Common myeloid progenitor, CD34-positive (primary cell): ENCODE results near the gene ZNF641.

Experiments
- CTCF ChIA-PET: fragments of 350-600 bp; sonication (Branson Sonifier 250); formaldehyde crosslinking; loops from one replicate; lab custom pipeline; 2021; ENCODE audit warnings: antibody characterized with exemption; lab: Charles Lee
- POLR2A ChIA-PET: fragments of 350-600 bp; sonication (Branson Sonifier 250); formaldehyde crosslinking; loops from one replicate; lab custom pipeline; 2021; ENCODE audit warnings: antibody characterized with exemption; lab: Charles Lee
- DNase-seq, 3 donors: peaks; one replicate each; pipeline versions ENCODE4 v3.0.0 to v3.0.0-alpha.2; 2013
- H3K27ac ChIP-seq, 2 experiments: 1 replicate in 1 of 2; 2 replicates in 1 of 2; pipeline ENCODE4 v1.7.0; 2013; ENCODE audit warnings: inconsistent platforms in 2 of 2, low read length in 2 of 2, mild to moderate bottlenecking in 2 of 2, low read depth in 1 of 2, moderate library complexity in 1 of 2; ENCODE audit not compliant: severe bottlenecking in 2 of 2, insufficient read depth in 1 of 2, poor library complexity in 1 of 2
- H3K27me3 ChIP-seq, 5 experiments: replicated peaks in 2 of 5; 1 replicate in 3 of 5; 2 replicates in 2 of 5; pipeline versions ENCODE4 v1.6.1 to v1.7.0; 2013; ENCODE audit warnings: low read length in 4 of 5, mild to moderate bottlenecking in 2 of 5, moderate library complexity in 2 of 5, inconsistent platforms in 1 of 5; ENCODE audit not compliant: insufficient read depth in 5 of 5, control insufficient read depth in 4 of 5
- H3K36me3 ChIP-seq, 4 experiments: 1 replicate in 2 of 4; 2 replicates in 2 of 4; pipeline versions ENCODE4 v1.6.1 to v1.7.0; 2013; ENCODE audit warnings: low read length in 3 of 4, control low read depth in 1 of 4, mild to moderate bottlenecking in 1 of 4; ENCODE audit not compliant: control insufficient read depth in 4 of 4, insufficient read depth in 4 of 4
- H3K4me1 ChIP-seq, 4 experiments: 1 replicate in 3 of 4; 2 replicates in 1 of 4; pipeline versions ENCODE4 v1.6.1 to v1.7.1; 2013; ENCODE audit warnings: low read length in 3 of 4, mild to moderate bottlenecking in 3 of 4, control low read depth in 1 of 4, inconsistent platforms in 1 of 4, moderate library complexity in 1 of 4; ENCODE audit not compliant: control insufficient read depth in 4 of 4, insufficient read depth in 4 of 4; ENCODE audit errors: control extremely low read depth in 1 of 4
- H3K4me3 ChIP-seq, 7 experiments: 1 replicate in 4 of 7; 2 replicates in 3 of 7; pipeline versions ENCODE4 v1.5.1 to v1.7.0; 2013; ENCODE audit warnings: mild to moderate bottlenecking in 7 of 7, low read length in 6 of 7, moderate library complexity in 6 of 7, inconsistent platforms in 2 of 7, low read depth in 2 of 7, control low read depth in 1 of 7; ENCODE audit not compliant: insufficient read depth in 4 of 7, control insufficient read depth in 1 of 7; ENCODE audit errors: extremely low read depth in 1 of 7
- H3K9me3 ChIP-seq, 5 experiments: 1 replicate in 4 of 5; 2 replicates in 1 of 5; pipeline versions ENCODE4 v1.6.1 to v1.7.1; 2013; ENCODE audit warnings: low read length in 4 of 5, mild to moderate bottlenecking in 2 of 5, inconsistent platforms in 1 of 5, low read depth in 1 of 5, moderate library complexity in 1 of 5; ENCODE audit not compliant: control insufficient read depth in 4 of 5, insufficient read depth in 2 of 5; ENCODE audit errors: control extremely low read depth in 1 of 5
- WGBS: methylation state at CpG from one replicate; pipeline ENCODE4 v1.1.5; 2013; ENCODE audit not compliant: insufficient coverage; 5-methylcytosine and 5-hydroxymethylcytosine counted together

ZNF641 gene

DNA sequence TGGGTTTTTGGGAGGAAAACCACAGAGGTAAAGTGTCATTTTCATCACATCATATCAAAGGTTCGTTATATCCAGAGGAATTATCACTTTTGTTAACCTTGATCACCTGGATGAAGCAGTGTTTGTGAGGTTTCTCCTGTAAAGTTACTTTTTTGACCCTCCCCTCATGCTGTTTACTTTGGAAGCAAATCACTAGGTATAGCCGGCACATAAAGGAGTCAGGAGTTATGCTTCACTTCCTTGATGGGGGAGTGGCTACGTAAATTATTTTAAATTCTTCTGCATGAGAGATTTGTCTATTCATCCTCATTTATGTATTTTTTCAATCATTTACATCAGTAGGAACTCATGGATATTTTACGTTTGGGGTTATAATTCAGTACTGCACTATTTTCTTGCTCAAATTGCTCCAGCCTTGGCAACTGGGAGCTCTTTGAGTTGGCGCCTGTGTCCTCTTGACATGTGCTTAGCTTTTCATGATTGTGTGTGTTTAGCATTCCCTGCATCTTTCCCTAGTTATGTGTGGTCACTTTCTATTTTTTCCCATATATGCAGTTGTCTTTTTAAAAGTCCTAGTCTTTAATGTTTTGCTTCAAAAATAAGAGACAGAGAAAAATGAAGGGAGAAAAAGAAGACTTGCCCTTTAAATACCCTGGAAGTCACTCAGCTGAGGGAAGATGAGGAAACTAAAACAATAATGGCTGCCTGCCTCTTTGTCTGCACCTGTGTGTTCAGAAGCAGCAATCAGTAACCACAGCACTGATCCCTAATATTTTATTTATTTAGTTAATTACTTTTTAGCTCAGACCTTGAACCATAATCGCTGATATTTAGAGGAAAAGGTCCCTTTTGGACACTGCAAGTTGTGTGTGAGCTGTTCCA lies 62.1 kb downstream of the ZNF641 start:
- no peaks in the 10 kb centered on the region for H3K27me3 ChIP-seq
- H3K27ac ChIP-seq = no peak overlapping the region
- H3K4me3 ChIP-seq = no peak overlapping the region
- no peaks in the 10 kb centered on the region for H3K36me3 ChIP-seq
- no CpG with 5 or more reads among the region's 6 CpGs for WGBS
- ChIA-PET POLR2A (interaction anchor here (0.7 kb wide), 1 partner anchor 1508 kb away, joined by 4 read pairs; no protein-coding TSS in a partner anchor), CTCF (interaction anchor here (0.8 kb wide), 1 partner anchor 331 kb away, joined by 4 read pairs; no protein-coding TSS in a partner anchor)
- no peaks in the 10 kb centered on the region for H3K9me3 ChIP-seq
- H3K4me1 ChIP-seq = peaks cover 0 to 5% (median 0%) of the 10 kb centered on the region in 4 experiments
- no peak for DNase-seq
